Activated CD4-positive, alpha-beta T cell treated with anti-CD3 and anti-CD28 coated beads for 24 hours (primary cell): ENCODE data around the gene TUBA1C.
"Not testable (repeated sequence)": the region's sequence is repeated elsewhere in the genome, so short reads cannot be mapped to it uniquely, and the experiment has no call there.

Experiments used
- DNase-seq, 2 donors: peaks; one replicate each; pipeline ENCODE4 v3.0.0-alpha.2; 2020; ENCODE audit warnings: low read depth in 2 of 2

TUBA1C gene

GRCh38 chr12:49264873-49265792 is at the start of gene TUBA1C:
Gene TUBA1C, plus strand, starts transcription at chr12:49265082. Its CDS starts 100 bp downstream, at chr12:49265182.
- DNase-seq = peak; percentile 79 to 89

GRCh38 chr12:49219417-49220026 is 45.4 kb upstream of the TUBA1C start:
- DNase-seq = no peak

DNA sequence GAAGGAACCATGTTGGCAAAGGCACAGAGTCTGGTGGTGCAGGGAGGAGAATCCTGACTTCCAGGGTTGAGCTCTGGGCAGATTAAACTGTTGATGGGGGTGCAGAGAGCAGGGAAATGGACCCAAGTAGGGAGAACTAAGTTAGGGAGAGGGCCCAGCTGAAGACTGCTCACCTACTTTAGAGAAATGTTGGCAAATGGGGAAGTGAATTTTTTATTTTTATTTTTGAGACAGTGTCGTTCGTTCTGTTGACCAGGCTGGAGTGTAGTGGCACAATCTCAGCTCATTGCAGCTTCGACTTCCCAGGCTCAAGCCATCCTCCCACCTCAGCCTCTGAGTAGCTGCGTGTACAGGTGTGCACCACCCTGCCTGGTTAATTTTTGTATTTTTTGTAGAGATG is 43.9 kb upstream of the TUBA1C start:
- DNase-seq = no peak

DNA sequence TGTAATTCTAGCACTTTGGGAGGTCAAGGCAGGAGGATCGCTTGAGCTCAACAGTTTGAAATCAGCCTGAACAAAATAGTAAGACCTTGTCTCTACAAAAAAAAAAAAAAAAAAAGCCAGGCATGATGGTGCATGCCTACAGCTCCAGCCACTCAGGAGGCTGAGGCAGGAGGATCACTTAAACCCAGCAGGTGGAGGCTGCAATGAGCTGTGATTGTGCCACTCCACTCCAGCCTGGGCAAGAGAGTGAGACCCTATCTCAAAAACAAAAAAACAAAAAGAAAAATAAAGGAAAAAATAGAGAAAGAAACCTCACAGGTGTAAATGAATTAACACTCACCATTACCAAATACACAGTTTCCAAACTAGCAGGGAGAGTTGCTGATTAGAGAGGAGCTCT is 41.8 kb upstream of the TUBA1C start:
- DNase-seq = no peak

DNA sequence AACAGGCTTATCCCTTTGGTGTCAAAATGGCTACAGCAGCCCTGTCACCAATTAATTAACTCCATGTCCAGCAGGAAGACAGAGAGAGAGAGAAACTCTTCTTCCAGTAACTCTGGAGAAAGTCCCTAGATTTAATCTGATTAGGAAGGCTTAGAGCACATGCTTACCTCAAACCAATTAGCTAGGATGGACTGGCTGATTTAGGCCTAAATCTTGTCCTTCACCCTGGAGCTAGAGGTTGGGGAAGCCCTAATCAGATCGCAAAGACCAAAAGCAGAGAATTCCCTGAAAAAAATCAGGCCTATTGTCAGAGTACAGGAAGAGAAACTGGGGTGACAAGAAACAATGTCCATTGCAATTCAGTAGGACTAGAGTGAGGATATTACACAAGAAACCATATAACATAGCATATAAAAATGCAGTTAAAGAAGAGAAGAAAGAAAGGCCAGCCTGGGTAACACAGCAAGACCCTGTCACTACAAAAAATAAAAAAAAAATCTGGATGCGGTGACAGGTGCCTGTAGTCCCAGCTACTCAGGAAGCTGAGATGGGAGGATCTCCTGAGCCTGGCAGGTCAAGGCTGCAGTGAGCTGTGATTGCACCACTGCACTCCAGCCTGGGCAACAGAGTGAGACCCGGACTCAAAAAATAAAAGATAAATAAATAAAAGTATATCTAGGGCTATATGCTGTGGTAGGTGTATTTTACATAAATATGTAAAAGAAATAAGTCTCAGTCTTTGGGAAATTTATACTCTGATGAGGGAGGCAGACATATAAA is 41.1 kb upstream of the TUBA1C start:
- DNase-seq = no peak

DNA sequence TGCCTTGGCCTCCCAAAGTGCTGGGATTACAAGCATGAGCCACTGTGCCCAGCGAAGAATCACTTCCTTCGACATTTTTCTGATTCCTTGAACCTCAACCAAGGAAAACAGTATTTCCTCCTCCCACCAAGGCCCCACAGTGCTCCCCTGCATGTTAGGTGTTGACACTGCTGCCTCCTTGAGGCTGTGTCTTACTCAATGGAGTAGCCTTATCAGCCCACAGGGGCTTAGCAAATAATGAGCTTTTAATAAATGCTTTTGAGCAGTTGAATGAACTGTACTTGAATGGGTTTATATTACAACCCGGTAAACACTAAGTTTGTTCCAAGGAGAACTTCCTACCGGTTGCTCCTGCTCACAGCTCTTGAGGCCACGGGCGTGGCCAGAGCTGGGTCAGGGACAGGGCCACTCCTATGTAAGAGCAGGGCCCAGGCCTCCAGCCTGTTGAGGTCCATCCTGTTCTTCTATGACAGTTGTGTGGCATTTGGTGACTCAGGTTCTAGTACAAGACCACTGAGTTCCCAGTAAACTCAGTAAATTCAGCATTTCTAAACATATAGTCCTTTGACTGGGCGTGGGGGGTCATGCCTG is 39.2 kb upstream of the TUBA1C start:
- DNase-seq = no peak

DNA sequence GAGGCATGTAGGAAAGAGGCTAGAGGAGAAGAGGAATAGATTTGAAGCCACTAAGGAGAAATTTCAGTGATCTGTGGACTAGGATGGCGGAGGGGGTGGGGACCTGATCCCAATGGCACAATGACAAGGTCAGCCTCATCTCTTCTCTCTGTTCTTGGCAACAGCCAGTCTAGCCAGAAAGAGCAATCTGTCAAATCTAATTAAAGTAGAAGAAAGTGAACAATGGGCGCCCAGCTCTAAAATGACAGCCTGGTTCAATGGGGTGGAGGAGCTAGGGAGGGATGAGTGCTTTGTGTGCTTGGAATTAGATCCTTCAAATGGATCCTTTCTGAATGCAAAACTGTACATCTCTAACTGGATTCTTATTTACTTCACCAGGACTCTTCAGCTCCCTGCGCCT is 37.2 kb upstream of the TUBA1C start:
- DNase-seq = no peak

- no peak for DNase-seq
Measured at GRCh38 chr12:49228653-49229052, 36.2 kb upstream of the TUBA1C start.

- no peak for DNase-seq
Measured at GRCh38 chr12:49230176-49230804, 34.6 kb upstream of the TUBA1C start.

DNA sequence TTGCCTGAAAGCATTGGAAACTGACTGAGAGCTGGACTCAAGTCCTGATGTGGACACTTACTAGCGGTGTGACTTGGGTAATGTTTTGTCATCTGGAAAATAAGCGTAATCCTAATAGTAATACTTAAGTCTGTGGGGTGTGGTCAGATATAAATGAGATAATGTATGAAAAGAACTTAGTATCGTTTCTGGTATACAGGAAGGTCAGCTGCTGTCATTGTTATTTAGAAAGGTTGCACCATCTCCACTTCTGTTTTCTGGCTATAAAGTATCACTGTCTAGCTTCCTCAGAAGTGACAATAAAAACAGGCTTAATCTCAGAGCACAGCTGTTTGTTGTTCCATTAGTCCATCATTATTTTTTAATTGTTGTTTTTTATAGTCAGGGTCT is 34.1 kb upstream of the TUBA1C start:
- DNase-seq = no peak

- no peak for DNase-seq
Measured at GRCh38 chr12:49231878-49232655, 32.8 kb upstream of the TUBA1C start.

DNA sequence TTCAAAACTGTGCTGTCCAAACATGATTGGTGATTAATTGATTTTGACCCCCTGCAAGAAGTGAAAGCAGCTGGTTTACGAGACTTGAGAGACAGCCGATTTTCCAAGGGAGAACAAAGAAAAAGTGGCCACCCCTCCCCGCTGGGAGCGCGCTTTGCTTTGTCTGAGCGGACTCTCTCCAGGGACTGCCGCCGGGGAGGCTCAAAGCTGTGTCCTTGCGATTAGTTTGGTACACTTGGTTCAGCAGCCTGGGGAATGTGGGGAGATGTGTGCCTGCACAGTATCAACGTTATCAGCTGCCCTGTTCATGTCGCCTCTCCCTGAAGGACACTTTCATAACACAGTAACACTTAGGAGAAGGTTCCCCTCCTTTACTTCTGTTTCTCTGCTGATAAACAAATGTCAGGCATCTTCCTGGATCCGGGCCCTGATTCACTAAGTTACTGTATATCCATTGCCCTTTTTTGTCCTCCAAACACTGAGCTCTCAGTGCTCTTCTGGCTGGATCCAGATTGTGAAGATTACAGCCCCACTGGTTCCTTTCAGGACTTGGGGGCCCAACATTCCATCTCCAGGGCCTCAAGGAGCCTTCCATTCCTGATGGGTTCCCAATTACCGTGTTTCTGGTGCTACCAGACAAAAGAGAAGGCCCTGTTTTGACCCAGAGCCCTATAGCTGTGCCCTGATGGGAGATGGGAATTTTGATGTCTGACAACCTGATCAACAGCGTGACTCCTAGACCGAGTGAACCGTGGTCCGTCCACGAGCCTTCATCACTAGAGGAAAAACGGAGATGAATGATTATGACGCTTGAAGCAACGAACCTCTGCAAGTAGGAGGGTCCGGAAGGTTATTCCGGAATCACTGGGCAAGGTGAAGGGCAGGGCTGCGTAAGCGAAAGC is 31.7 kb upstream of the TUBA1C start:
- DNase-seq = no peak

DNA sequence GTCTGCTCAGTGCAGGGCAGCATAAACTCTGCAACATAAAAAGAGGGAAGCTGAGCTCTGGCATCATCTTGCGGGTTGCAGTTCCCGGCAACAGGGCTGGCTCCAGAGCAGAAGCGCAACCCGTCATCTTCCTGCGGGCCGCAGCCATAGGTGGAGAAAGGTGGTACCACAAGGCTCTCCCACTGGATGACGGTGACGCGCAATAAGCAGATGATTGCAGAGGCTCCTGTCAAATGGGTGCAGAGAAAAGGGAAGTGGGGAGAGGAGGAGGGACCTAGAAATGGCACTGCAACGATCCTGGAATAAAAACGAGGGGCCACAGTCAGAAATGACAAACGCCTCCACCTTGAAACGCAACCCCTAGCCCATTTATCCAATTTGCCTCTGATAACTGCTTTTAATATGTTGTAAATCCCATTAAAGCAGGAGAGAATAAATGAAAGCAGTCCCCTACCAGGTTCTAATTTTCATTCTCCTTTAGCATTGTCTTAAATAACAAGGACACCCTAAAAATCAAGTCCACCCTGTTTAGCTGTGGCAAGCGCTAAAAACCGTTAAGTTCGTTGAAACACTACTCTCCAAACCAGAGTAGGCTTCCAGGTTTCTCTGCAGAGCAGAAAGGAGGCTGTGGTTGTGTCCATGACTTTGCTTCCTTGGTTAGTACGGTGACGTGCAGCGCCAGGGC is 30.9 kb upstream of the TUBA1C start:
- DNase-seq = no peak

DNA sequence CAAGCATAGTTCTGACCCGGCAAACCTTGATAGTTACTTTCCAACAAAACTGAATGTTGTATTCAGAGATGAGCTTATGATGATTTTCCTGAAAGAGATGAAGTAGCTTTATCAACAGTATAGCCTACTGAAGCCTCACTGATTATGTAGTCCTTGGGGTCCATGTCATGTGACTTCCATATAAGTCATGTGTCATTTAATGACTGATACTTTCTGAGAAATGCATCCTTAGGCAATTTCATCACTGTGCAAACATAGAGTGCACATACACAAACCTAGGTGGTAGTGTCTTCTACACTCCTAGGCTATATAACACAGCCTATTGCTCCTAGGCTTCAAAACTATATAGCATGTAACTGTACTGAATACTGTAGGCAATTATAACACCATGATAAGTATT is 28.5 kb upstream of the TUBA1C start:
- no peak for DNase-seq

- no peak for DNase-seq
Measured at GRCh38 chr12:49243631-49244030, 21.3 kb upstream of the TUBA1C start.

- DNase-seq = no peak
Measured at GRCh38 chr12:49244176-49244575, 20.7 kb upstream of the TUBA1C start.

GRCh38 chr12:49251357-49251756 is 13.5 kb upstream of the TUBA1C start:
- no peak for DNase-seq

DNA sequence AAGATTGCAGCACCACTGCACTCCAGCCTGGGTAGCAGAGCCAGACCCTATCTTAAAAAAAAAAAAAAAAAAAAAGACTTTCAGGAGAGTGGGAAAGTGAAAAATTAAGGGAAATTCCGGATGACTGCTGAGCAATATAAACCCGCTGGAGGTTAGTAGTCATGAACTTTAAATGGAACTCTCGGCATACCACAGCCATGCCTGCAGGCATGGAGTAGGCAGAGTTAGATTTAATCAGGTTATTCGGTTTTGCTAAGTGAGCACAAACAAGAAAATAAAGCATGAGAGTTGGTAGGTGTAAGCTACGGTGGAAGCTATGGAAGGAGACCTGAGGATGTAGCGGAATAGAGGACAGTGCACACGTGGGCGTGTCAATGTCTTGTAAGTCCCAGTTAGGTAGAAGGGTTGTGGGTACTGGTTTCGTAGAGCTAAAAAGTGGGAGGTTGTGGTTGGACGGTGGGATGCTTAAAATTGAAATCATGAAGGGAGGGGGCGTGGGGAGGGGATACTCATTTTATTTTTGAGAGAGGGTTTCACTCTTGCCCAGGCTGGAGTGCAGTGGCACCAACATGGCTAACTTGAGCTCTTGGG is 11.8 kb upstream of the TUBA1C start:
- no peak for DNase-seq

- not testable (repeated sequence) for DNase-seq
Measured at GRCh38 chr12:49255456-49255855, 9.4 kb upstream of the TUBA1C start.
